Measurements from ENCODE around the gene PDLIM5. TPM values are rescaled to one million over a fixed set of nuclear protein-coding genes. Genes with fewer than 3 reads are reported as not detected.
"Not testable (repeated sequence)": the region's sequence is repeated elsewhere in the genome, so short reads cannot be mapped to it uniquely, and the experiment has no call there.

PDLIM5 gene
- total RNA-seq, 6 experiments from 2014 or later = 152 to 240 (median 171) TPM

DNA sequence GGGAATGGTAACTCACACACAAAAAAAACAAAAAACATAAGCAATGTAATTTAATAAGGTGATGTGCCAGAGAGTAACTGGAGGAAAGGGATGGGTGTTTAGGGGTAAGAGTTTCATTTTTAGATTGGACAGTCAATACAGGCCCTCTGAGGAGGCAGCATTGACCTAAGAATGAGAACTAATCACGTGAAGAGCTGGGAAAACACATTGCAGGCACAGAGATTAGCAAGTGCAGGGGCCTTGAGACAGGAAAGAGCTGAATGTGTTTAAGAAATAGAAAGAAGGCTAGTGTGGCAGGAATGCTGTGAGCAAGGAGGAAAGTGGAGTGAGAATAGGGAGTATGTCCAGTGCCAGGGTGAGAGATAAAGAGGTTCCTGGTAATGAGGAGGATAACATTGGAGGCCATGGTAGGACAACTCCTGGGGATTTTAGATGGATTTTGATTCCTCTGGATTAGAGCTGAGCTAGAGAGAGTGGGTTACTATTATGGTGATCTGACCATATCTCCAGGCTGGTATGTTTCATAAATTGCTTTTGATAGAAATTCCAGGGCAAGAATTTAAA, 17.6 kb downstream of the PDLIM5 start:
- Mint-ChIP-seq H3K27ac (peak overlapping the region; percentile 30), H3K9me3 (peaks cover 4% of the 10 kb centered on the region), H3K36me3 (ENCODE audit: low read depth) (peaks cover 61% of the 10 kb centered on the region), H3K27me3 (ENCODE audit: insufficient read depth) (no peaks in the 10 kb centered on the region; the same call in 1 of the 2 replicates), H3K4me3 (peak overlapping the region; percentile 9; the same call in 1 of the 2 replicates), H3K4me1 (ENCODE audit: low read depth) (peaks cover 88% of the 10 kb centered on the region)
- DNase-seq = no peak
- TF ChIP-seq, protein P1, sequence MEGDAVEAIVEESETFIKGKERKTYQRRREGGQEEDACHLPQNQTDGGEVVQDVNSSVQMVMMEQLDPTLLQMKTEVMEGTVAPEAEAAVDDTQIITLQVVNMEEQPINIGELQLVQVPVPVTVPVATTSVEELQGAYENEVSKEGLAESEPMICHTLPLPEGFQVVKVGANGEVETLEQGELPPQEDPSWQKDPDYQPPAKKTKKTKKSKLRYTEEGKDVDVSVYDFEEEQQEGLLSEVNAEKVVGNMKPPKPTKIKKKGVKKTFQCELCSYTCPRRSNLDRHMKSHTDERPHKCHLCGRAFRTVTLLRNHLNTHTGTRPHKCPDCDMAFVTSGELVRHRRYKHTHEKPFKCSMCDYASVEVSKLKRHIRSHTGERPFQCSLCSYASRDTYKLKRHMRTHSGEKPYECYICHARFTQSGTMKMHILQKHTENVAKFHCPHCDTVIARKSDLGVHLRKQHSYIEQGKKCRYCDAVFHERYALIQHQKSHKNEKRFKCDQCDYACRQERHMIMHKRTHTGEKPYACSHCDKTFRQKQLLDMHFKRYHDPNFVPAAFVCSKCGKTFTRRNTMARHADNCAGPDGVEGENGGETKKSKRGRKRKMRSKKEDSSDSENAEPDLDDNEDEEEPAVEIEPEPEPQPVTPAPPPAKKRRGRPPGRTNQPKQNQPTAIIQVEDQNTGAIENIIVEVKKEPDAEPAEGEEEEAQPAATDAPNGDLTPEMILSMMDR (IDR thresholded peaks at IDR 0.05) = no peak

DNA sequence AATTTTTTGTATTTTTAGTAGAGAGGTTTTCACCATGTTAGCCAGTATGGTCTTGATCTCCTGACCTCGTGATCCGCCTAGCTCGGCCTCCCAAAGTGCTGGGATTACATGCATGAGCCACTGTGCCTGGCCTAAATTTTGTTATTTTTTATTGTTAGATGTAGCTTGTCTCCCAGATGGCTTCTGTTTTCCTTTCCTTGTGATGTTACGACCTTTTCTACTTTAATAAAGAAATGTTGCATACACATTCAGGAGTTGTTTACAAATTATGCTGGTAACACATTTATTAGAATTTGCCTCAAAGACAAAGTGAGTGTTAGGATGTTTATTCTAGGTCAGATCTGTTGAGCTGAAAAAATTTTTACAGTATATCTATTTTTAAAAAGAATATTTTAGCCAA, 18.4 kb downstream of the PDLIM5 start:
- Mint-ChIP-seq H3K9me3 (peaks cover 4% of the 10 kb centered on the region), H3K4me1 (ENCODE audit: low read depth) (peaks cover 80% of the 10 kb centered on the region), H3K4me3 (no peak overlapping the region), H3K36me3 (ENCODE audit: low read depth) (peaks cover 61% of the 10 kb centered on the region), H3K27me3 (ENCODE audit: insufficient read depth) (no peaks in the 10 kb centered on the region; the same call in 1 of the 2 replicates), H3K27ac (no peak overlapping the region)
- no peak for DNase-seq
- TF ChIP-seq, protein P1 (IDR thresholded peaks at IDR 0.05) = no peak

DNA sequence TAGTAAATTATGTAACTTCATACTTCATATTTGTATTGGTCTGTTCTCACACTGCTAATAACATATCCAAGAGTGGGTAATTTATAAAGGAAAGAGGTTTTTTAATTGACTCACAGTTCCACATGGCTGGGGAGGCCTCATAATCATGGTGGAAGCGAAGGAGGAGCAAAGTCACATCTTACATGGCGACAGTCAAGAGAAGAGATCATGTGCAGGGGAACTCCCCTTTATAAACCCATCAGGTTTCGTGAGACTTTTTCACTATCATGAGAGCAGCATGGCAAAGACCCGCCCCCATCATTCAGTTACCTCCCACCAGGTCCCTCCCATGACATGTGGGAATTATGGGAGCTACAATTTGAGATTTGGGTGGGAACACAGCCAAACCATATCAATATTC, 19.0 kb downstream of the PDLIM5 start:
- DNase-seq = not testable (repeated sequence)

DNA sequence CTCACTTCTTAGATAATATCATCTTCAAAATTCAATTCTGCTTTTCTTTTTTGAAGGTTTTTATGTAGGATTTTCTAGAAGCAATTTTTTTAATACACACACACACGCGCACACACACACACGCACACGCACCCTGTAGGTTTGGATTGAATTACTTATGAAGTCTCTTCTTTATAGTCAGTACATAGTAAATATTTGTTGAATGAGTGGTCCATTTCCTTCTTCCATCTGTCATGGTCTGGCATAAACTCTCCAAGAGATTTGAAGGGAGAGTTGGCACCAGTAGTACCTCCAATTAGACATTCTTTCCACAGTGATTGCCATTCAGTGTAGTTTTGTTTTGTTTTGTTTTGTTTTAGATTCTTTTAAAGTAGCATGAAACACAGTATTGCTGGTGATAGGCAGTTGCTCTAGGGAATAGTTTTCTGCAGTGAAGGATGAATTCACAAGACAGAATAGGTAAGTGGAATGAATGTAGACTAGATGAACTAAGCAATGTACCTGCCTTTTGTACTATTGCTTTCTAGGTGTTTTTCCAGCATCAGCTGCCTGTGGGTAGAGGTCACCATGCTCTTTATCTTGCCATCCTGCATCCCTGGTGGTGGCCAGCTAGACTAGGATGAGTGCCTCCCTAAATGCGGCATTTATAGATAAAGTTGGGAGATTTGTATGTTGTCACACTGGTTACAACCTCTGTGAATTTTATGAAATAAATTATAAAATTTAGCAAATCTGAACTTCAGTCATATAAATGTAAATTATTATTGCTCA, 20.5 kb downstream of the PDLIM5 start:
- peak overlapping the region; percentile 51; the same call in 1 of the 2 replicates for H3K4me3 Mint-ChIP-seq
- TF ChIP-seq, protein P1 (IDR thresholded peaks at IDR 0.05) = no peak
- H3K27ac Mint-ChIP-seq = peak overlapping the region; percentile 27
- peaks cover 4% of the 10 kb centered on the region for H3K9me3 Mint-ChIP-seq
- peak; percentile 86 for DNase-seq
- H3K4me1 Mint-ChIP-seq (ENCODE audit: low read depth) = peaks cover 76% of the 10 kb centered on the region
- H3K27me3 Mint-ChIP-seq (ENCODE audit: insufficient read depth) = no peaks in the 10 kb centered on the region; the same call in 1 of the 2 replicates
- peaks cover 45% of the 10 kb centered on the region for H3K36me3 Mint-ChIP-seq (ENCODE audit: low read depth)

More for the DNA sequence above, 19.0 kb downstream of the PDLIM5 start:
- Mint-ChIP-seq H3K36me3 (ENCODE audit: low read depth) (peaks cover 58% of the 10 kb centered on the region), H3K4me1 (ENCODE audit: low read depth) (peaks cover 80% of the 10 kb centered on the region)
- H3K9me3 Mint-ChIP-seq; H3K27ac Mint-ChIP-seq; H3K4me3 Mint-ChIP-seq; H3K27me3 Mint-ChIP-seq (ENCODE audit: insufficient read depth): not testable (repeated sequence)

DNA sequence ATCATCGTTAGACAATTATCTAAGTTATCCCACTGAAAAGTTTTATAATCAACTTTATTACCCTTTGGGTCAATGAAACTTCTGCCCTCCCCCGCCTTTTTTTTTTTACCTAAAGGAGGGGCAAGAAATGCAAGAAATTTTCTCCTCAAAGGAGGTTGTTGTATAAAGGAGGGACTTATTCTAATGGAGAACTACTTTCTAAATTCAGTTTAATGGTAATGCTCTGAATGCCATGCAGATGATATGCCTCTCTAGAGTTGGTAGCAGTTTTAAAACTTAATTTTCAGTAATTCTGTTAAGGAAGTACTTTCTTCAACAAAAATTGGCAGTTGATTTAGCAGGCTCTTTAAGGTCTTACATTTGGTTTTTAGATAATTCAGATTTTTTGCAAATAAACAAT, 23.3 kb downstream of the PDLIM5 start:
- peaks cover 4% of the 10 kb centered on the region for H3K9me3 Mint-ChIP-seq
- H3K4me1 Mint-ChIP-seq (ENCODE audit: low read depth) = peaks cover 67% of the 10 kb centered on the region
- H3K4me3 Mint-ChIP-seq = no peak overlapping the region
- DNase-seq = no peak
- TF ChIP-seq, protein P1 (IDR thresholded peaks at IDR 0.05) = no peak
- peaks cover 26% of the 10 kb centered on the region for H3K36me3 Mint-ChIP-seq (ENCODE audit: low read depth)
- H3K27me3 Mint-ChIP-seq (ENCODE audit: insufficient read depth) = no peaks in the 10 kb centered on the region
- no peak overlapping the region for H3K27ac Mint-ChIP-seq

DNA sequence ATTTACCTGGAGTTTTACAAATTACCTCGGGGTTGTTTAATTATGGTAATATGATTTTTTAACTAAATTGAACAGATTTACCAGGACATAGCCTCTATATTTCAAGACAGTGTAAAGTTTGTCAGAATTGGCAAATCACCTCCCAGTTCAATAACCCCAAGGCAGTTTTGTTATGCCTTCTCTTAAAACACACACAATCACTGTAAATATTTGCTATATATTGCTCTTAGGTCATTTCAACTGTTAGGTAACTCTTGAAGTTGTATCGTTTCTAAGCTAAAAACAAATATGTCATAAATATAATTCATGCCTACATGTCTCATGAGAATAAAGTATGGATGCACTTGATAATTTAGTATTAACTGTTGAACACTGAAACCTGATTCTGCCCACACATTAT, 24.1 kb downstream of the PDLIM5 start:
- no peaks in the 10 kb centered on the region for H3K27me3 Mint-ChIP-seq (ENCODE audit: insufficient read depth)
- no peak overlapping the region for H3K27ac Mint-ChIP-seq
- peaks cover 67% of the 10 kb centered on the region for H3K4me1 Mint-ChIP-seq (ENCODE audit: low read depth)
- H3K4me3 Mint-ChIP-seq = no peak overlapping the region
- DNase-seq = no peak
- TF ChIP-seq, protein P1 (IDR thresholded peaks at IDR 0.05) = no peak
- peaks cover 1% of the 10 kb centered on the region for H3K9me3 Mint-ChIP-seq
- peaks cover 18% of the 10 kb centered on the region for H3K36me3 Mint-ChIP-seq (ENCODE audit: low read depth)

Measured in HFFc6 (cell line).